ENCODE data around the gene PTPRN2.
A peak's percentile ranks its signal among the peaks of the same experiment; 100 is the strongest.

The PTPRN2 gene

DNA sequence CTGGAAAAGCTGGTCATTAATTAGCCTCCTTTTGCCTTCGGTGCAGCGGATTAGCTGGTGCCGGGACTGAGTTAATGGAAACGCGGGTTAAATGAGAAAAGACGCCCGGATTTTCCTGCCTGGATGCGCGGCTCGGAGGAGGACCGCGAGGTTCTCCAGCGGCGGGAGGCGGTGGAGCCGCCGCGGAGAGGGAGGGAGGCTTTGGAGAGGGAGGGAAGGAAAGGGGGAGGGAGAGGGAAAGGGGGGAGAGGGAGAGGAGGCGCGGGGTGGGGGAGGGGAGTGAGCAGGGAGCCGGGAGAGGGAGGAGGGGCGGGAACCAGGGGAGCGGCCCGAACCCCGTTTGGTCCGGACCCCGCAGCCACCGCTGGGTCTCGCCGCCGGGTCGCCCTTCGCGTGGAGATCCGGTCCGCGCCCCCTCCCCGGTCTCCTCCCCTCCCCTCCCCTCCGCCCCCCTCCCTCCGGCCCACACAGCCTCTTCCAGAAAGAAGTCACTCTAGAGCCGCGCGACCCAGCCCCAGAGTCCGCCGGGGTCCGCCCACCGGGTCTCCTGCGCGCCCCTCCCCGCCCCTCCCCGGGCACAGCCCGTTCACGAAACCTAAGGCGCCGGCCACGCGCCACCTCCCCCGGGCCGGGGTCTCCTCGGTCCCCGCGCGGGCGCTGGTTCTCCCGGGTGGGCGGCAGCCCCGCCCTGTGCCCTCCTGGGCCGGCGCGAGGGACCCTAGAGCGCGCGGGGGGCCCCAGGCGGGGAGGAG lies 903.3 kb downstream of the PTPRN2 start:
- DNase-seq = no peak

DNA sequence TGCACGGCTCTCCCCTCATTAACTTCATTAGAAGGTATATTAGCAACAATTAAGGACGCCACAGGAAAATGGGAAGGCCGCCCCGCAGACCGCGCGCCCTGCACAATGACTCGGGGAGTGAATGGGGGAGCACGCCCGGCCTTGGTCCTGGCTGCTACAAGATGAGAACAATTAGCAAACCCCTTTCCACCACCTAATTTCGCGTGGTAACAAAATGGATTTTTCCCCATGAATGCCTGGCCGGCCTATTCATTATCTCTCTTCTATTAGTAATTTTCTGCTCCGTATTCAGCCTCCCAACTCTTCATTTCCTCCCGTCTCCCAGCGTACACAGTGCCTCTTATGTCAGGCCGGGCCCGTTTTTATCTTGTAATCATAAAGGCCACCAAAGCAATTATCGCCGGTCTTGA lies 903.9 kb downstream of the PTPRN2 start:
- DNase-seq = no peak

DNA sequence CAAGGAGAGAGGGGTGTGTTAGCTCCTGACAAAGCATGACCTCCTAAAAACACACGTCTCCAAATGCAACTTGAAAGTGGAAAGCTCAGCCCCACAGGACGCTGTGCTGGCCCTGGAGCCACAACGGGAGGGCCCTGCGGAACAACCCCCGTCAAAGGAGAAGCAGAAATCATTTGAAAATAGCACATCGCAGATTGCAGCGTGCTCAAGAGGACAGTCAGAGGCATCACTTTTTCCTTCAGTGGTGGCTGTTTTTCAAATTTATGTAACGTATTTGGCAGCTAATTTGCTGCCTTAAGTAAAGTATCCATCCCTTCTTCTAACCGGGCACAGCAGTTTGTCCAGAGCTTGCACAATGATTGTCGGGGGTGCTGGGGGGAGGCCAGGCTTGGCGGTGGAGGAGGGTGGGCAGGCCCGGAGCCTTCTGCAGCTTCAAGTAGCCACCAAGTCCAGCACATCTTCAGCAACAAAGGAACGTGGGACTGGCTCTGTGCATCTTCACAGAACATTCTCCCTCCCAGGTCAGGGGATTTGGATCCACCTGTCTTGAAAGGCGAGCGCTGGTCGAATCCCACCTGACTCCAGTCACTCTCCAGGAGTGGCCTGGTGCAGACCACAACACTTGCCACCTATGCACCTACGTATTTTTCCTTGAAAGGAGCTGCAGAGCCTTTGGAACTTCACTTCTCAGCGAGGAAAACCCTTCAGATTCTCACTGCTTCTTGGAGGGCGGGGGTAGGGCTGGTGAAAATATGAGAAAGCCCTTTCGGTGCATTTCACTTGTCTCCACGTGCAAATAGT lies 904.5 kb downstream of the PTPRN2 start:
- no peak for DNase-seq

DNA sequence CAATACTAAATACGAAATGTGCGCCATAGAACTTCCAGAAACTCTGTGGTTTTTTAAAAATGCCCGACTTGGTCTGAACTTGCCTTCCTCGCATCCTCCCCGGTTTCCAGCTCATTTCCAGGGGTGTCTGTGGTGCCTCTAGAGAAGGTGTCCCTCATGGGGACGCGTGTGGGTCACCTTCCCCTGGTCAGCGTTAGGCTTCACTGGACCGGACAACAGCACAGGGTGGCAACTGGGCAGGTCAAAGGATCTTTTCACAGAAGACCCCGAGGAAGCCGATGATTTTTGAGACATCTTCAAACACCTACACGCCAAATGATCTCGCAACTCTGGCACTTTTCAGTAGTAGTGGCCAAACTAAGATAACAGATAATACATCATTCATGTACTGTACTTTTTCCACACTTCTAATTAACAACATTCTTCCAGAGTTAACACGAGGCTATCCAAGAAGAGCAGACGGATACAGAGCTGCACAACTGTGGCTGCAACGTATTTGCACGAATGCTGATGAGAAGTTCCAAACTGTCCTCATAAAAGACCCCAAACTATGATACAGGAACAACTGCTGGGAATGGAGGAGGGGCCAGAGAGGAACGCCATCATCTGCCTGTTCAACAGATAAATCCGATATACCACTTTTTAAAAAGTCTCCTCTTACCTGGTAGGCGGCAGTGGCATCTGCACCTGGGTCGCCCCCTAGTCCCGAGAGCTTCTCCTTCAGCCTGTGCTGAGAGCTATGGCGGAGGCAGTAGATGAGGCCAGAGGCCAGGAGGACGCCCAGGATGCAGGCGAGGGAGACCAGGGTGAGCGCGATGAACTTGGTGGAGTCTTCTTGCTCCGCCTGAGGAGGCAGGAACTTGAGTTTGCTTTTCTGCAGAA lies 905.3 kb downstream of the PTPRN2 start:
- DNase-seq = no peak

DNA sequence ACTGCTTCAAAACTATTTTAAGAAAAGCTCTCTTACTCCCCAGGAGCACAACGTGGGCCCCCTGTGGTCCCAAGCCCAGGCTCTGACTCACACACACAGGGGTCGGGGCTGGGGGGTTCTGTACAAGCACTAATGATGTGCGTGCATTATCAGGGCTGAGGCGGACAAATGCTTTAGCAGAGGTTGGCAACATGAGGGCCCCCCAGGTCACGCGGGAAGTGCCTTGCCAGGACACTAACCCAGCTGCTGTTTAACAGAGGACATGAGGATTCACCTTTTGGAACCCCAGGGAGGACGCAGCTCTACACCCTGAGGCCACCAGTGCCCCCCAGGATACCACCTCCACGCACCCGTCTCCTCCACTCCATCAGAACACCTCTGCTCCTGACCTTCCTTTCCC lies 908.0 kb downstream of the PTPRN2 start:
- no peak for DNase-seq

DNA sequence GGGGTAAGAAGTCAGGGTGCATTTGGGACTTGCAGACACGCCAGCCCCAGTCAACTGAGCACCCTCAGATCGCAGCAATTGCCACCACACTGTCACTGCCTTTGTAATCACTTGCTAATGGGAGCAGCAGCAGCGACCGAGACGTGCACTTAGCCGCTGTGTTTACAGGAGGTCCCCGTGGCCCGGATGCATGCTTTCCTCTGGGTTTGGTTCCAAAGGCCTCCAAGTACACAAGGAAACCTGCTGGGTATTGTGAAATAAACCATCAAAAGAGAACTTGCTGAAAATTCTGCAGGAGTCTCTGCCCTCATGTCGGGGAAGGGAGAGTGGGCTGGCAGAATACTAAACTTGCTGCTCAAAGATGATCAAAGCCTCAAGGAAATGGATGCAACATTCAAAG lies 909.1 kb downstream of the PTPRN2 start:
- no peak for DNase-seq

DNA sequence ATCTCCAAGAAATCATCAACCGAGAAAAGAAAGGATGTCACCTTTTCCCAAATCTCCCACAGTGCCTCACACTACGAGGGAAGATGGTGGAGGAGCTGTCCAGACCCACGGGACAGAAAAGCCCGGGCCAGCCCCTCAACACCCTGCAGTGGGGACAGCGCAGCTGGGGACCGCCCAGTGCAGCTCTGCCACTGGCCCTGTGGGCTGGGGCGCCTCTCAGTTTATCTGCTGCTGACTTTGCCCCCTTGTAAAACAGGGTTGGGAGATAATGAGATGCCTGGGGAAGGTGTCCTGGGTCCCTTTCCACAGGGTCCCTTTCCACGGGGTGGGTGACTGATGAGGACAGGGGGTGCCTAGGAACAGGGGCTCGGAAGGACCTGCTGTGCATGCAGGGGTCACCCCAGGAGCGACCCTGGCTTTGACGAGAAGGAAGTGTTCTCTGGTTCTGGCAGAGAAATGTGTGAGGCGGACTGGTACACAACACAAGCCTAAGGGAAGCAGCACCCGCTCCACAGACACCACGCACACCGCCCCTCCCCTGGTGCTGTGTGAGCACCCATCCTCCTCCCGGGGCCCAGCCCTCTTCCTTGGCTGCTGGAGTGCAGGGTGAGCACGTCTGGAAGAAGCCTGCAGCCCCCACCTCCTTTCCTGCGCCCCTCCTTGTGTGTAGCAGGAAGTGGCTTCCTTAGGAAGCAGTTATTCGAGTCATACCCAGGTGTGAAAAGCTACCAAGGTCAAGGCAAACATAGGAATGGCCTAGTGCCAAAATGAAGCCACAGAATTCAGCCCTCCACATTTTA lies 911.0 kb downstream of the PTPRN2 start:
- no peak for DNase-seq

DNA sequence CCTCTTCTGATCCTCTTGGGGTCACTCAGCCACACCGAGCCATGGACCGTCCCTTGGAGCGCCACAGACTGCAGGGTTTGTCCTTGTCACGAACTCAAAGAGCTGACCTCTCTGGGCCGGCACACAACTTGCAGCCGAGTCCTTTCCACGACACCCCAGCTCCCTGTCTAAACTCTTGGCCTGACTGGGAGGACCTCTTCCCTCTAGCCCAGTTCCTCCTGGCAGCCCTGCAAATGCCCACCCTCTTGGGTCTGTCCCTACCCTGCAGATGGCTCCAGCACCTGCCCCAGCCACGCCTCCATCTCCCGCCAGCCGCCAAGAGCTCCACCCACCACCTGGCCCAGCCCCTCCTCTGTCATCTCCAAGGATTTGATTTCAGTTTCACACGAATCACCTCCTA lies 911.6 kb downstream of the PTPRN2 start:
- DNase-seq = no peak

DNA sequence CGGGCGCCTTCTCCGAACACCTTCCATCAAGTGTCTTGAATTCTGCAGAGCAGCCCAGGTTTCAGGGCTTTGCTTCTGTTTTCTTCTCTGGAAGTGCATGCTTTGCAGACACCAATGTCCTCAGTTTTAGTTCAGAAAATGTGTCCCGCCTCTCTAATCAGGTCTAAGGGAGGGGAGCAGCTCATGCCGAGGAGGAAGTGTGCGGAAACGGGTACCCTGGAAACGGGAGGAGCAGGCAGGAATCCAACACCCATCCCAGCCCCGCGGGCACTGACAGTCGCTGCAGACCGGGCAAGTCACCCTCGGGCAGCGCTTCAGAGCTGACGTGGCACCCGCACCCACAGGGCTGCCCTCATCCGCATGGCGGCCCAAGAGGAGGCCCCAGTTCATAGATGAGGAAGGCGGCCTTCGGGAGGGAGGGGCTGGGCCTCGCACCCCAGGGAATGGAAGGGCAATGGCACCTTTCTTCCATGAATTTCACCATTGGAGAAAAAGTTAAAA lies 912.1 kb downstream of the PTPRN2 start:
- no peak for DNase-seq

DNA sequence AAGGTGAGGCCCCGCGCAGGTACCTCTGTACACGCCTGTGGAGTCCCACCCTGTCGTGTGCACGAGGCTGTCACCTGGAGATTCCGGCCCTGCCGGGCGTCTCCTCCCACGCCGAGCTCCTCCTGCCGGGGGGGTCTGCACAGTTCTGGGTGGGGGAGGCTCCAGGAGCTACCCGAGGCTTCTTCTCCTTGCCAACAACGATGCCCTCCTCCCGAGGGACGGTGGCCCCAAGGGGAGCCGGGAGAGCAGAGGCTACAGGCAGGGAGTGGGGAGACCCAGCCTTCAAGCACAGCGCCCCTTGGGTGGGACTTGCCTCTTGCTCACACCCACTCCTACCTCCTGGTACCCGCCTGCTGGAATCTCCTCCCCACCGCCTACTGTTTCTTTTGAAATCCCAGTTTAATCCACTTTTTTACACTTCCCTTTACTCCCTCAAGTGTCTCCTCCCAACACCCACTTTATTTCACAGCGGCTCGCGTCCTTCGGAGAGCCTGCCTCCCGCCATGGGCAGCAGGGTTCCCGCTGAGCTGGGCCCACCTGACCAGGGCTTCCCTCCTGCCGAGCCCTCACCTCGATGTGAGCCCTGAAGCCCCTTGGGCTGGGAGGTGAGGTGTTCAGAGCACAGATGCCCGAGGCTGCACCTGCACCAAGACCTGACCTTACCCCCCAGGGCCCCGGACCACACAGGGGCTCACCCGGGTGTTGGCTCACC lies 912.8 kb downstream of the PTPRN2 start:
- no peak for DNase-seq

DNA sequence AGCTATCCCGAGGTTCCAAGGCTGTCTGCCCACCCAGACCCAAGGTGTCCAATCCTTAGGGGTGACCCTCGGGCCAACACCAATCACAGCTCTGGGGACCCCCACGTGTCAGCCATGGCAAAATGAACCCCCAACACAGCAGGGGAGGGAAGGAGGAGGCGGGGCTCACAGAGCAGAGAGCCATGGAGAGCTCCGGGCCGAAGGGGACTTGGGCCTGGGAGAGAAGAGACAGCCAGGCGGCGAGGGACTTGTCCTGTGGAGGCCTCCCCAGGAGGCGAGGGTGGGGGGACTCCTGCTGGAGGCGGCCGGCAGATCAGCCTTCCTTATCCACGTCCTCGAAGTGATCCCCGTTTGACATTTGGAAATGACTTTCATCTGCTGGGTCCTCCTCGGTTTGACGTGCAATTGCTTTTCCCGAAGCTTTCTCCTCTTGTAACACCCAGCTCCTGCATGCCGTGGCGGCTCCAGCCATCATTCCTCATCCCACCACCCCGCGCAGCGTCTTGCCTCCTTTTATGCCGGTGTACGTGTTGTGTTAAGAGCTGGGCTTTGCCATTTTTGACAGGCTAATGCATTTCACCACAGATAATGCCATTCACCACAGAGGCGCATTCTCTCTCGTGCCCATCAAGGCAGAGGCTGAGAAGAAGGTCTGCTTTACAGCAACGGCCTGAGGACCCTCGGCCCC lies 913.5 kb downstream of the PTPRN2 start:
- no peak for DNase-seq

DNA sequence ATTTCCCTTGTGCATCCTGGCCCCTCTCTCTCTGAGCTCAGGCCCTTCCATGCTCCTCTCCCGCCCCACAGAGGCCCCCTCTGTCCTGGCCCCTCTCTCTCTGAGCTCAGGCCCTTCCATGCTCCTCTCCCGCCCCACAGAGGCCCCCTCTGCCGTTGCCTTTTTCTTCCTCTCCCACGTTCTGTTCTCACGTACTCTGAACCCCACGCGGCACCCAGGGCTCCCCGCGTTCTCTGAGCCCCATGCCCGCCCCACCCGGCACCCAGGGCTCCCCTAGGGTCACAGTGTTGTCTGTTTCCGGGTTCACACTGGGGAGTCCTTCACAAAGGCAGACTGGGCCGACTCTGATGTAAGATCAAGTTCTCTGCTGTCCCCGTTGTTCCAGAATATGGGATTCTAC lies 914.0 kb downstream of the PTPRN2 start:
- no peak for DNase-seq

DNA sequence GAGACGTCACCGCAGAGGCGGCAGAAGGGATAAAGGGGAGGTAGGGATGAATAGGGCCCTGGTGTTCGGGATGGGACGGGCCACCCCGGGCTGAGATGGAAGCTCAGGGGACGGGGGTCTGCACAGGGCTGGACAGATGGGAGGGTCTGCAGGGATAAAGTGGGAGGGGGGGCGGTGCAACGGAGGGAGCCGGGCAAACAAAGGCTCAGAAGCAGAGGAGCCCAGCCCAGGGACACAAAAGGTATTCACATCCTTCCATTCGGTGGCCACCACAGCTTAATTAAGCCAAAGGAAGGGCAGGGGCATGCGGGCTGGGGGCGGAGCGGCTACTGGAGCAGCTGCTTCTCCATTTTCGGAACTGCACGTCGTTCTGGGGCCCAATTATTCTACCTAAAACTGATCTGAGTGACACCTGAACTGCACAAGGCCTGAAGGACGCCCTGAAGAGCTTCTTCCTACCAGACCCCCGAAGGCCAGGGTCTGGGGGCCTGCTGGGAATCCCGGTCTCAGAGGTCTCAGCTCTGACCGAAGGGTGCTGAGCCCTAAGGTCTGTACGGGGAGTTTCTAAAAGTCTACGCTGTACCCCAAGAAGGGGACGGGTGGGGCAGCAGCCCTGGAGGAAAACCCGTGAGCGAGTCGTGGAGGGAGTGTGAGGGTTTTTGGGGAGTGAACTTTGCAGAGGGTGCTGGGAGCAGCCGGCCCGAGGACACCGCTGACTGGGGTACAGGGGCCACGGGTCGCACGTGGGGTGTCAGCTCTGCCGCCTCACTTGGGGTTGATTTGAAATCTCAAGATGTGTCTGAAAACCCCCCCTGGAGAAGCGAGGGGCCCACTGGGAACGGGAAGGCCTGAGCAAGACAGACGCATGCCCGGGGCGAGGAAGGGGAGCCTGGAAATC lies 916.0 kb downstream of the PTPRN2 start:
- DNase-seq = no peak

DNA sequence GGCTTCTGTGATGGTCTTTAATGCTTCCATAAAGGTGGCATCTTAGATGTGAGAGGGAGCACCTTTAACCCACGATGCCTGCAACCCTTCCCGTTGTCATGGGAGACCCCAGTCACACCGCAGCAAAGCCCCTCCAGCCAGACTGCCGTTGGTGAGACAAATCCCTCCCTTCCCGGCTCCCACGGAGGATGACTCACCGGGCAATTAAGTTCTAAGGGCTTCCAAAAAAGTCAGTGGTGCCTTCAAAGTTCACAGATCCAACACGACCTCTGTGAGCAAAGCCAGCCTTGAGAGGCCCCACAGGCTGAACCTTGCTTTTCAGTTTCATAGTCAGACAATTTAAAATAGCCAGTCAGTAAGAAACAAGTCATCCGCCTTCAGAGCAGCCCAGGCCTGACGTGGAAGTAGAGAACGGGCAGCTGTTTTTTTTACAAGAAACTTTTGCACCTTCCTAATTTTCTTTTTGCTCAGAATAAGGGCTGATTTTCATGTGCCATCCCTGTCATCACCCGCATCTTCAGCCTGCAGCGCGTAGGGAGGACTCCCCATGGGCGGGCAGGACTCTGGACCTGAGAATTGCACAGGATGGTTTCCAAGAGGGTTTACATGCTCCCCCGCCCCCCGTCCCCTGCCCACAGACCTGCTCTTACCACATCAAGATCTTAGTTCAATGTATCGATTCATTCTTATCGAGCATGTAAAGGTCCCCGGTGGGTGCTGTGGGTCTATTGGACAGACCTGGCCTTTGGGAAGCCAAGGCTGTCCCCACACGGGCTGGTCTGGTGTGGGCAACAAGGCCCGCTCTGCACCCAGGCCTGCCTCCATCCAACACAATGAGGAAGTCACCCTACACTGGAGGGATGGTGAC lies 916.9 kb downstream of the PTPRN2 start:
- peak in 2 of 4 experiments; percentile 9 to 14 for DNase-seq

DNA sequence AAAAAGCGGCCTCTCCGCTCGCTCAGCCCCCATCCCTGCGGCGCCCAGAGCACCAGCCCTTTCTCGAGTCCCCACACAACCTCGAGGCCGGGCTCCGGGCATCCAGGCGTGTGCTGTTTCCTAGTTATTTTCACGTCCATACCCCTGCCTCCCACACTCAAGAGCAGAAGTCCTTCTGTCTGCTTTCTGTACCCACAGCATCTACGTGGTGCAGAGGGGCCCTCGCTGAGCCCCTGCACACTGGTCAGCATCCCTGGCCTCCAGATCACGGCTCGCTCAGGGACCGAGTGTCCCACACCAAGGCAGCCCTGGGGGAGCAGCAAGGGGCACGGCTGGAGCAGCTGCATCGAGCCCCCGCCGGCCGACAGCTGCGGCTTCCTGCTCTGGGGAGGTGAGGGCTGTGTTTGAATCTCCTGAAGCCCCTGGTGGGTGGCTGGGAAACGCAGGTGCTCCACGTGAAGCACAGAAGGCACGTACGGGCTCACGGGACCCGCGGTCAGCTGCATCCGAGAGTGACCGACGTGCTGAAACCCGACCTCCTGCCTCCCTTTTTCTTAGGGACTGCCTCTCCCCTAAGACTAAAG lies 917.8 kb downstream of the PTPRN2 start:
- DNase-seq = no peak

DNA sequence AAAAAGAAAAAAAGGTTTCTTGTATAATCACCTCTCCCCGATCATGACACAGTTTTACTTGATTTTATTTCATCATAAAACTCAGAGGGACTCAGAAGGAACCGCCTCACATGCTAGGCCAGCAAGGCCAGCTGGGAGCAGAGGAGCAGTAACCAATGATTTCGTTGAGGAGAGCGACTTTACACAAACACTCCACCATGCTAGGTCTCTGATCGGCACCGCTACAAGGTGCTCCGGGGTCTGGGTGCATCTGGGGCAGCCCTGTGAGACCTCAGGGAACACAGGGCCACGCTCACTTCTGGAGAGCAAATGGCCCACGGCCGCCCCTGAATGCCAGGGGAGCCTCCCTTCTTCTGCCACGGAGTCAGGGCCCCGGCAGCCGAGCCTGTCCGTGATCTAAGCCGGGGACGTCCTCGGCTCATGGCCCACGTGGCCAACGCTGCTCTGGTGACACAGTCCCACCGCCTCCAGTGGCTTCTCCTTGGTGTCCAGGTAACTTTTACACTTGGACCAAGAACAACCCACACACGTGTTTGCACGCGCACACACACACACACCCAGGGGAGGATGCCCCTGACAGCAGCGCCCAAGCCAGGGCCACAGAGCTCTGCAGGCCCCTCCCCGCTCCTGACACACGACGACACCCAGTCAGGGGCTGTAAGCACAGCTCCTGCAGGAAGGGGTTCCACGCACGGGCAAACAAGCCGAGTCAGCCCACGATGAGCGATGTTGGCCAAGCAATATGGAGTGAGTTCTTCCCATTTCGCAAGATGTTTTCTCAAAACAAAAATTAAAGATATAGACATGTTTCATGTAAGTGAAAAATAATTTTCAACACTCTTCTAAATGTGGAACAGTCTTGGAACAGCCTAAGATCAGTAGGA lies 918.5 kb downstream of the PTPRN2 start:
- no peak for DNase-seq

DNA sequence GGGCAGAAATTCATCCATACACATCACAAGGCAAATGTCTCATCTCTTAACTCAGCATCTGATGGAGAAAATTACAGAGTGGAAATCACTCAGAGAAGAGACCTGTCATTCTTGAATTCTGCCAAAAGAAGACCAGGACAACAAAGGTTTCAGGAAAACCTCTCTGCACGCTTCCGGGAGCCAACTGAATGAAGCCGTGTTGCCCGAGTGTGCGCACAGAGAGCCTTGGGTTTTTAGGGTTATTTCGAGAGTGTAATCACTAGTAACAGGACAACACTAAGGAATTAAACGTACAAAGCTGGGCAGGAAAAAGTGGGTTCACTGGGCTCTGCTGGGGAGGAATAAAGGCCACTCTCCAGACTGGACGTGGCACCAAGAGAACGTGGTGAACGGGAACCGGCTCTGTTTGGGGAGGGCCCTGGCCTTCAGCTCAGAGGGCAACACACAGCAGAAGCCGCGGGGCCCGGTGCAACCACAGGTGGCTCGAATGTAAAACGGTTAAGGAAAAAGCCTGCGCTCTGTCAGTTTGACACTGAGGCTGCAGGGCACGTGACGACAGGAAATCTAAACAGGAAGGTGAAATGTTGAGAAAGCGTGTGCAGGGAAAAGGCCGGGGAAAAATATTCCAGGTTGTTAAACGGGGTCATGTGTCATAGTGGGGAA lies 919.3 kb downstream of the PTPRN2 start:
- peak in 2 of 4 experiments; percentile 7 to 20 for DNase-seq

All from suppressor macrophage (primary cell).